ENCODE results near the gene ZNF160.

DNA sequence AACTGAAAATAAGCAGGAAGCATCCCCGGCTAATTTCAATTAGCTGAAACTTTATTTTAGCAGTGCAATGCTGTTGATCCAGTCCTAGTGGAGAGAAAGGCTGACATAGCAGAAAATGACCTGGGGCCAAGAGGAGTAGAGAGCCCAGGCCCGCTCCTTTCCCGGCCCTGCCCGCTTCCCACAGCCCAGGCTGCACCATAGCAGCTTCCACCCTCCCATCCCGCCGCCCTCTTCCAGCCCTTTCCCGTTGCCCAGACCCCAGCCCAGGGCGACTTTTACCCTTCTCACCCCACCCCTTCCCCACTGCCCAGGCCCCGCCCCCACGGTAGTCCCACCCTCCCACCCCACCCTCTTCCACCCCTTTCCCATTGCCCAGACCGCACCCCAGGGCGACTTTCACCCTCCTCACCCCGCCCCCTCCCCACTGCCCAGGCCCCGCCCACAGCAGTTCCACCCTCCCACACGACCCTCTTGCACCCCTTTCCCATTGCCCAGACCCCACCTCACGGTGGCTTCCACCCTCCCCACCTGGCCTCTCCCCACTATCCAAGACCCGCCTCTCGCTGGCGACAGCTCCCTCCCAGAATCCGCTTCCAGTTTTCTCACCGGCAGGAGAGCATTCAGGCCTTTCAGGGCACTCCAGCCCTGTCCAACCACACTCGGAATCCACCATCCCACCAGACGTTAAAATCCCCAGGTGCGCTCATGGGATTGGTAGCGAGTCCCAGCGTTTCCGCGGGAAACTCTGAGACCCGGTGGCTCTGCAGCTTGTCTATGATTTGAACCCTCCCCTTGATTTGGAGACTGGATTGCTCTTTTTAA lies 8.3 kb downstream of the ZNF160 start:
- TF ChIP-seq FOXK2 (IDR thresholded peaks at IDR 0.05), result no peak
- no peak for TF ChIP-seq SP1 (IDR thresholded peaks at IDR 0.05)
- no peak for TF ChIP-seq L3MBTL2 (conservative IDR thresholded peaks at IDR 0.05)
- TF ChIP-seq FOXM1 (IDR thresholded peaks at IDR 0.05; ENCODE audit: borderline replicate concordance), result no peak
- TF ChIP-seq LEF1 (IDR thresholded peaks at IDR 0.05; ENCODE audit: borderline replicate concordance), result no peak
- TF ChIP-seq SUZ12 (IDR thresholded peaks at IDR 0.05), result no peak
- no peak for TF ChIP-seq FOXA1 (IDR thresholded peaks at IDR 0.05)
- TF ChIP-seq TARDBP (IDR thresholded peaks at IDR 0.05), result no peak

Data from HEK293T (cell line).